Testis (tissue), 3 donors: Measurements from ENCODE around the gene LRIG1. TPM values are rescaled to one million over a fixed set of nuclear protein-coding genes. Genes with fewer than 3 reads are reported as not detected.

ENCODE experiments used
- DNase-seq: peaks from one replicate; pipeline ENCODE4 v3.0.0-alpha.2; 2019
- H3K27ac ChIP-seq, 2 donors: fragments of 200-600 bp; sonication (generic); one replicate each; pipeline ENCODE4 v1.5.1; 2019
- H3K27me3 ChIP-seq: fragments of 200-600 bp; sonication (generic); one replicate; pipeline ENCODE4 v1.5.1; 2019
- H3K36me3 ChIP-seq: fragments of 200-600 bp; sonication (generic); one replicate; pipeline ENCODE4 v1.5.1; 2017; ENCODE audit warnings: low read depth; ENCODE audit errors: missing control alignments
- H3K4me1 ChIP-seq: fragments of 200-600 bp; sonication (generic); one replicate; pipeline ENCODE4 v1.5.1; 2019
- H3K4me3 ChIP-seq, 2 donors: fragments of 200-600 bp; sonication (generic); one replicate each; pipeline ENCODE4 v1.5.1; 2017 to 2019
- H3K9me3 ChIP-seq: fragments of 200-600 bp; sonication (generic); one replicate; pipeline ENCODE4 v1.5.1; 2017
- CTCF ChIP-seq, 3 experiments: fragments of 450-650 bp in 2 of 3; fragments of 200-600 bp in 1 of 3; sonication (generic) in 1 of 3; IDR thresholded peaks; one replicate each; pipeline ENCODE4 v1.5.1; 2016 to 2019; ENCODE audit warnings: antibody characterized with exemption in 3 of 3, mild to moderate bottlenecking in 2 of 3, moderate library complexity in 1 of 3
- POLR2A ChIP-seq: fragments of 450-650 bp; IDR thresholded peaks from one replicate; pipeline ENCODE4 v1.6.1; 2017; ENCODE audit warnings: antibody characterized with exemption, mild to moderate bottlenecking, moderate library complexity
- WGBS, 2 donors: methylation state at CpG; one replicate each; pipeline ENCODE4 v1.1.5; 2018; 5-methylcytosine and 5-hydroxymethylcytosine counted together
- intact Hi-C: fragments of 100-400 bp; cut with DNase I; formaldehyde crosslinking; loops from one replicate; pipeline ENCODE4 v1.15.1; 2023; ENCODE audit warnings: low total_unique reads
- polyA plus RNA-seq: library from polyadenylated mRNA; stranded (reverse); fragments of 350-450 nt; fragmentation: Illumina TruSeq; extraction: RNeasy Lipid Tissue Mini Kit (QIAGEN cat#74804); gene quantifications from one replicate; pipeline ENCODE4 v1.2.3, GENCODE V29; 2014; ENCODE audit warnings: low read depth, low replicate concordance; ENCODE audit not compliant: insufficient read depth
- total RNA-seq, 2 donors: library from RNA; depleted of rRNA; stranded (reverse); fragments of >200 nt; gene quantifications; one replicate each; pipeline ENCODE4 v1.2.3, GENCODE V29; 2016

The LRIG1 gene
- total and polyA plus RNA-seq, 3 donors from 2014 or later, result 62.7 to 107 (median 77.9) TPM

- DNase-seq, result no peak
- intact Hi-C loops, result no loop called here
- peak overlapping the region; percentile 44 to 51 for H3K27ac ChIP-seq
- no peaks in the 10 kb centered on the region for H3K36me3 ChIP-seq
- no peak overlapping the region for H3K4me3 ChIP-seq
- H3K27me3 ChIP-seq, result no peaks in the 10 kb centered on the region
- no peaks in the 10 kb centered on the region for H3K9me3 ChIP-seq
- TF ChIP-seq CTCF (IDR thresholded peaks at IDR 0.05), result no peak
- TF ChIP-seq POLR2A, result no peak
- peaks cover 26% of the 10 kb centered on the region for H3K4me1 ChIP-seq
- WGBS, 2 donors, result 28 to 30% methylated on average over 13 of the region's 13 CpGs
Measured at GRCh38 chr3:66393333-66394005, 107.4 kb downstream of the LRIG1 start.

- Histone ChIP-seq H3K27ac (peak overlapping the region; percentile 44 to 51), H3K27me3 (no peaks in the 10 kb centered on the region), H3K4me3 (no peak overlapping the region), H3K4me1 (peaks cover 26% of the 10 kb centered on the region), H3K9me3 (no peaks in the 10 kb centered on the region), H3K36me3 (no peaks in the 10 kb centered on the region)
- no peak for TF ChIP-seq CTCF (IDR thresholded peaks at IDR 0.05)
- 69 to 86% methylated on average over 2 of the region's 2 CpGs for WGBS, 2 donors
- no peak for DNase-seq
- intact Hi-C loops, result no loop called here
Measured at GRCh38 chr3:66392966-66393332, 107.9 kb downstream of the LRIG1 start.

- no peak overlapping the region for H3K4me3 ChIP-seq
- peak; percentile 4 for DNase-seq
- no peaks in the 10 kb centered on the region for H3K36me3 ChIP-seq
- intact Hi-C loops, result no loop called here
- no peaks in the 10 kb centered on the region for H3K27me3 ChIP-seq
- H3K9me3 ChIP-seq, result no peaks in the 10 kb centered on the region
- WGBS, 2 donors, result 74 to 77% methylated on average over 3 of the region's 3 CpGs
- TF ChIP-seq POLR2A (no peak), CTCF (IDR thresholded peaks at IDR 0.05) (no peak)
- peaks cover 26% of the 10 kb centered on the region for H3K4me1 ChIP-seq
- H3K27ac ChIP-seq, result peak overlapping the region; percentile 44 to 51
Measured at GRCh38 chr3:66392512-66392911, 108.3 kb downstream of the LRIG1 start.

- Histone ChIP-seq H3K27ac (no peak overlapping the region), H3K4me3 (no peak overlapping the region), H3K4me1 (peaks cover 26% of the 10 kb centered on the region), H3K9me3 (no peaks in the 10 kb centered on the region), H3K36me3 (no peaks in the 10 kb centered on the region), H3K27me3 (no peaks in the 10 kb centered on the region)
- intact Hi-C loops, result no loop called here
- no peak for DNase-seq
- no peak for TF ChIP-seq POLR2A
- TF ChIP-seq CTCF (IDR thresholded peaks at IDR 0.05), result no peak
Measured at GRCh38 chr3:66390013-66390412, 110.8 kb downstream of the LRIG1 start.
